Naive thymus-derived CD8-positive, alpha-beta T cell (primary cell): Measurements from ENCODE around the gene DXO. TPM values are rescaled to one million over a fixed set of nuclear protein-coding genes. Genes with fewer than 3 reads are reported as not detected.
"Not testable (repeated sequence)": the region's sequence is repeated elsewhere in the genome, so short reads cannot be mapped to it uniquely, and the experiment has no call there.

Experiments used
- ATAC-seq, 2 donors: fragments of 150-1000 bp; cut with Tn5 transposase in 1 of 2; sonication (Bioruptor Pico), chemical (Tn5 transposase) in 1 of 2; 1 replicate in 1 of 2; 2 replicates in 1 of 2; pipeline ENCODE4 v1.10.0; 2021; ENCODE audit warnings: mild to moderate bottlenecking in 2 of 2, moderate library complexity in 2 of 2
- POLR2A ChIA-PET: fragments of 350-600 bp; sonication (Branson Sonifier 250); formaldehyde crosslinking; loops from one replicate; lab custom pipeline; 2021; ENCODE audit warnings: antibody characterized with exemption; lab: Charles Lee
- DNase-seq, 10 donors: peaks; one replicate each; pipeline versions ENCODE4 v3.0.0 to v3.0.0-alpha.2; 2020 to 2022
- H3K27ac Mint-ChIP-seq, 10 donors: one replicate each; pipeline ENCODE4 v1.8.0; 2020 to 2022; ENCODE audit warnings: mild to moderate bottlenecking in 10 of 10, mixed read lengths in 10 of 10, moderate library complexity in 4 of 10, inconsistent platforms in 1 of 10
- H3K27me3 Mint-ChIP-seq, 5 donors: one replicate each; pipeline ENCODE4 v1.8.0; 2021 to 2022; ENCODE audit warnings: mixed read lengths in 5 of 5
- H3K36me3 Mint-ChIP-seq, 3 donors: one replicate each; pipeline ENCODE4 v1.8.0; 2020 to 2022; ENCODE audit warnings: mixed read lengths in 3 of 3, mild to moderate bottlenecking in 2 of 3, inconsistent platforms in 1 of 3
- H3K4me1 Mint-ChIP-seq, 4 donors: one replicate each; pipeline ENCODE4 v1.8.0; 2021 to 2022; ENCODE audit warnings: mixed read lengths in 4 of 4
- H3K4me3 Mint-ChIP-seq, 10 donors: one replicate each; pipeline ENCODE4 v1.8.0; 2020 to 2022; ENCODE audit warnings: mild to moderate bottlenecking in 10 of 10, mixed read lengths in 10 of 10, moderate library complexity in 6 of 10, inconsistent platforms in 1 of 10
- H3K9me3 Mint-ChIP-seq, 9 donors: one replicate each; pipeline ENCODE4 v1.8.0; 2020 to 2022; ENCODE audit warnings: mixed read lengths in 9 of 9, mild to moderate bottlenecking in 3 of 9, inconsistent platforms in 1 of 9, moderate library complexity in 1 of 9
- microRNA-seq: library from miRNA; unstranded; fragments of <30 nt; microRNA quantifications from one replicate; pipeline ENCODE4 v1.2.0, GENCODE V29; 2022; ENCODE audit warnings: borderline microRNAs expressed
- polyA plus RNA-seq, 3 donors: library from polyadenylated mRNA; unstranded; fragments of 300-500 nt; fragmentation: Illumina TruSeq; gene quantifications; one replicate each; pipeline ENCODE4 v1.2.3, GENCODE V29; 2021
- total RNA-seq, 8 experiments: library from RNA in 2 of 8; stranded (reverse) in 2 of 8; gene quantifications; one replicate each; pipeline ENCODE4 v1.2.3 and lab custom pipeline; 2021 to 2026

The DXO gene
- total and polyA plus RNA-seq, 5 experiments from 2014 or later: 12.5 to 41.0 (median 16.4) TPM

DNA sequence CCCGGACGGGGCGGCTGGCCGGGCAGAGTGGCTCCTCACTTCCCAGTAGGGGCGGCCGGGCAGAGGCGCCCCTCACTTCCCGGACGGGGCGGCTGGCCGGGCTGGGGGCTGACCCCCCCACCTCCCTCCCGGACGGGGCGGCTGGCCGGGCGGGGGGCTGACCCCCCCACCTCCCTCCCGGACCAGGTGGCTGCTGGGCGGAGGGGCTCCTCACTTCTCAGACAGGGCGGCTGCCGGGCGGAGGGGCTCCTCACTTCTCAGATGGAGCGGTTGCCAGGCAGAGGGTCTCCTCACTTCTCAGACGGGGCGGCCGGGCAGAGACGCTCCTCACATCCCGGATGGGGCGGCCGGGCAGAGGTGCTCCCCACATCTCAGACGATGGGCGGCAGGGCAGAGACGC, 39.8 kb downstream of the DXO start:
- POLR2A ChIA-PET, H3K9me3 Mint-ChIP-seq, H3K36me3 Mint-ChIP-seq, H3K4me1 Mint-ChIP-seq, H3K27ac Mint-ChIP-seq, H3K4me3 Mint-ChIP-seq, ATAC-seq: not testable (repeated sequence)
- peak in 1 of 10 donors; percentile 38 for DNase-seq
- peaks cover 2 to 12% (median 5%) of the 10 kb centered on the region in 5 donors for H3K27me3 Mint-ChIP-seq

GRCh38 chr6:31930962-31931361, 41.0 kb downstream of the DXO start:
- ATAC-seq: no peak
- H3K27me3 Mint-ChIP-seq: peaks cover 2 to 12% (median 5%) of the 10 kb centered on the region in 5 donors

GRCh38 chr6:31928672-31928939, 43.3 kb downstream of the DXO start:
- H3K36me3 Mint-ChIP-seq: no peaks in the 10 kb centered on the region
- H3K9me3 Mint-ChIP-seq: no peaks in the 10 kb centered on the region
- H3K4me3 Mint-ChIP-seq: no peak overlapping the region
- no peak for ATAC-seq
- no peak for DNase-seq
- H3K4me1 Mint-ChIP-seq: no peaks in the 10 kb centered on the region
- H3K27me3 Mint-ChIP-seq: peaks cover 2 to 8% (median 5%) of the 10 kb centered on the region in 5 donors
- POLR2A ChIA-PET: interaction anchor here (1.1 kb wide), 1 partner anchor 26 kb away, joined by 3 read pairs; no protein-coding TSS in a partner anchor
- H3K27ac Mint-ChIP-seq: no peak overlapping the region

More at GRCh38 chr6:31930962-31931361, 41.0 kb downstream of the DXO start:
- DNase-seq: no peak
- no peak overlapping the region for H3K27ac Mint-ChIP-seq
- H3K36me3 Mint-ChIP-seq: no peaks in the 10 kb centered on the region
- POLR2A ChIA-PET: no interaction called here
- H3K4me3 Mint-ChIP-seq: no peak overlapping the region
- H3K9me3 Mint-ChIP-seq: no peaks in the 10 kb centered on the region
- H3K4me1 Mint-ChIP-seq: no peaks in the 10 kb centered on the region

DNA sequence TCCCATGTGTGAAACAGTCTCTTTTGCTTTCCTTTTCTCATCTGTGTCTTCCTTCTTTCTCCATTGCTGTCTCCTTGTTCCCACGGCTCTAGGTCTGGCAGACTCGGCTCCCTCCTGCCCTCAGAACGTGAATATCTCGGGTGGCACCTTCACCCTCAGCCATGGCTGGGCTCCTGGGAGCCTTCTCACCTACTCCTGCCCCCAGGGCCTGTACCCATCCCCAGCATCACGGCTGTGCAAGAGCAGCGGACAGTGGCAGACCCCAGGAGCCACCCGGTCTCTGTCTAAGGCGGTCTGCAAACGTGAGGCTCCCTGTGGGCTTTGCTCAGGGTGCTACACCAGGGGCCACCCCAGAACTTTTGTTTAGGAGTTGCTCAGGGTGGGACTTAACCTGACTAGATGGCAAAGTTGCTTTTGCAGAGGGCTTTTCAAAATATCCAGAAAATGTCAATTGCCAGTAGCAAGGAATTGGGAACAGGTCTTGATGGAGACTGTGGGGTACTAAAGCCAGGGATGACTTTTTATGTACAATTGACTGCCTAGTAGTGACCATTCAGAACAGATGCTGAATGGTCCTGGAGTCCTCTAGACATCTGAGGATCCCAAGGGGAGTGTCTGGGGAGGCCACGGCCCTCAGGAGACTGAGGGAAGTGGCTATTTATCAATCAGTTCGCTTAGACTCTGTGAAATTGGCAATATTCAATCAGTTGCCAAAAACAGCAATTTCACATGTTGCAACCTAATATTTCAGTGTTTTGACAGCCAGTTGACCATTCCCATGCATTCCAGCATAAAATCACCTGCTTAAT, 43.9 kb downstream of the DXO start:
- POLR2A ChIA-PET: interaction anchor here (1.1 kb wide), 1 partner anchor 25 kb away, joined by 3 read pairs; no protein-coding TSS in a partner anchor
- ATAC-seq (no peak), DNase-seq (no peak)
- H3K27me3 Mint-ChIP-seq: peaks cover 2 to 5% (median 2%) of the 10 kb centered on the region in 5 donors
- no peaks in the 10 kb centered on the region for H3K9me3 Mint-ChIP-seq
- peak overlapping the region in 1 of 10 donors; percentile 30 for H3K27ac Mint-ChIP-seq
- H3K4me1 Mint-ChIP-seq: no peaks in the 10 kb centered on the region
- no peaks in the 10 kb centered on the region for H3K36me3 Mint-ChIP-seq
- no peak overlapping the region for H3K4me3 Mint-ChIP-seq

- POLR2A ChIA-PET: no interaction called here
- ATAC-seq (no peak), DNase-seq (no peak)
- no peaks in the 10 kb centered on the region for H3K9me3 Mint-ChIP-seq
- peaks cover 0 to 5% (median 2%) of the 10 kb centered on the region in 5 donors for H3K27me3 Mint-ChIP-seq
- H3K4me3 Mint-ChIP-seq: no peak within 1 kb of the TSS
- no peaks in the 10 kb centered on the region for H3K36me3 Mint-ChIP-seq
- H3K4me1 Mint-ChIP-seq: no peaks in the 10 kb centered on the region
- peak within 1 kb of the TSS in 1 of 10 donors; percentile 30 for H3K27ac Mint-ChIP-seq
Observed at GRCh38 chr6:31927242-31927862, 44.6 kb downstream of the DXO start, which contains the start of gene C2. C2 (plus strand) TSS chr6:31927717; CDS start chr6:31927753, 36 bp downstream.

GRCh38 chr6:31922942-31923341, 49.0 kb downstream of the DXO start:
- ATAC-seq: peak; percentile 32 to 53
- Mint-ChIP-seq H3K4me1 (no peaks in the 10 kb centered on the region), H3K36me3 (no peaks in the 10 kb centered on the region), H3K4me3 (no peak overlapping the region), H3K27ac (no peak overlapping the region), H3K27me3 (peaks cover 0 to 8% (median 0%) of the 10 kb centered on the region in 5 donors), H3K9me3 (no peaks in the 10 kb centered on the region)
- POLR2A ChIA-PET: no interaction called here
- peak in 4 of 10 donors; percentile 10 to 21 (median 16) for DNase-seq

- DNase-seq: no peak
Observed at GRCh38 chr6:31920811-31921210, 51.1 kb downstream of the DXO start.

More at GRCh38 chr6:31920811-31921210, 51.1 kb downstream of the DXO start:
- H3K4me1 Mint-ChIP-seq: peaks cover 0 to 2% (median 0%) of the 10 kb centered on the region in 4 donors
- no peak overlapping the region for H3K27ac Mint-ChIP-seq
- no peaks in the 10 kb centered on the region for H3K36me3 Mint-ChIP-seq
- no peak for ATAC-seq
- POLR2A ChIA-PET: interaction anchor here (1.4 kb wide), 1 partner anchor 18 kb away, joined by 3 read pairs; the partner anchor contains the start of gene ZBTB12
- H3K27me3 Mint-ChIP-seq: peaks cover 0 to 6% (median 3%) of the 10 kb centered on the region in 5 donors
- H3K9me3 Mint-ChIP-seq: no peaks in the 10 kb centered on the region
- H3K4me3 Mint-ChIP-seq: no peak overlapping the region

Small RNA genes lying within 50 kb of the gene (microRNA-seq; reads per million reads assigned to microRNA genes)
- gene MIR1236: not detected

Other genes with a start within 250 kb of the DXO start
Only the 30 nearest of the 33 such genes appear.
- gene MSH5, start 232.1 kb downstream of the DXO start, total RNA-seq: 1 to 10 TPM; 7.2 to 8.3 TPM
- 1 to 10 TPM in 2 of 3 donors, under 1 TPM in 1; 0.61 to 1.1 (median 1.1) TPM for gene MSH5, start 232.1 kb downstream of the DXO start, polyA plus RNA-seq
- 1 to 10 TPM; 1.6 to 2.1 TPM for gene SAPCD1, start 209.5 kb downstream of the DXO start, total RNA-seq
- gene SAPCD1, start 209.5 kb downstream of the DXO start, polyA plus RNA-seq: not detected
- under 1 TPM; 0.47 to 0.52 TPM for gene VWA7, start 194.8 kb downstream of the DXO start, total RNA-seq
- under 1 TPM in 1 of 3 donors, not detected in 2; 0.34 TPM for gene VWA7, start 194.8 kb downstream of the DXO start, polyA plus RNA-seq
- gene VARS1, start 176.4 kb downstream of the DXO start, total RNA-seq: 10 to 100 TPM; 37.6 to 40.3 TPM
- gene VARS1, start 176.4 kb downstream of the DXO start, polyA plus RNA-seq: 10 to 100 TPM; 27.5 to 37.8 (median 30.3) TPM
- gene LSM2, start 165.2 kb downstream of the DXO start, total RNA-seq: 10 to 100 TPM; 28.9 to 31.9 TPM
- 10 to 100 TPM; 67.1 to 80.3 (median 77.9) TPM for gene LSM2, start 165.2 kb downstream of the DXO start, polyA plus RNA-seq
- gene HSPA1L, start 156.9 kb downstream of the DXO start, total RNA-seq: 1 to 10 TPM; 3.5 to 4.0 TPM
- 1 to 10 TPM in 2 of 3 donors, under 1 TPM in 1; 0.56 to 1.6 (median 1.6) TPM for gene HSPA1L, start 156.9 kb downstream of the DXO start, polyA plus RNA-seq
- 10 to 100 TPM; 54.8 to 56.9 TPM for gene HSPA1A, start 156.6 kb downstream of the DXO start, total RNA-seq
- 10 to 100 TPM in 2 of 3 donors, 1 to 10 TPM in 1; 6.9 to 17.3 (median 11.4) TPM for gene HSPA1A, start 156.6 kb downstream of the DXO start, polyA plus RNA-seq
- gene HSPA1B, start 144.4 kb downstream of the DXO start, total RNA-seq: 10 to 100 TPM; 39.6 to 42.2 TPM
- gene HSPA1B, start 144.4 kb downstream of the DXO start, polyA plus RNA-seq: 1 to 10 TPM in 2 of 3 donors, under 1 TPM in 1; 0.28 to 1.3 (median 1.2) TPM
- gene NEU1, start 109.3 kb downstream of the DXO start, total RNA-seq: 10 to 100 TPM; 15.0 to 15.8 TPM
- gene NEU1, start 109.3 kb downstream of the DXO start, polyA plus RNA-seq: 10 to 100 TPM; 10.9 to 17.9 (median 16.2) TPM
- not detected for gene SLC44A4, start 93.1 kb downstream of the DXO start, total RNA-seq
- gene SLC44A4, start 93.1 kb downstream of the DXO start, polyA plus RNA-seq: not detected
- gene EHMT2, start 74.4 kb downstream of the DXO start, total RNA-seq: 10 to 100 TPM; 77.1 to 81.8 TPM
- 10 to 100 TPM; 37.3 to 57.9 (median 43.0) TPM for gene EHMT2, start 74.4 kb downstream of the DXO start, polyA plus RNA-seq
- gene ZBTB12, start 70.1 kb downstream of the DXO start, total RNA-seq: 1 to 10 TPM; 3.1 to 3.7 TPM
- not detected for gene ZBTB12, start 70.1 kb downstream of the DXO start, polyA plus RNA-seq
- gene C2, start 44.4 kb downstream of the DXO start, total RNA-seq: 1 to 10 TPM; 3.8 to 4.3 TPM
- not detected for gene C2, start 44.4 kb downstream of the DXO start, polyA plus RNA-seq
- 1 to 10 TPM; 1.0 to 1.4 TPM for gene CFB, start 26.0 kb downstream of the DXO start, total RNA-seq
- gene CFB, start 26.0 kb downstream of the DXO start, polyA plus RNA-seq: under 1 TPM in 2 of 3 donors, not detected in 1; 0.22 to 0.61 TPM
- gene NELFE, start 13.2 kb downstream of the DXO start, total RNA-seq: 10 to 100 TPM; 41.7 to 45.1 TPM
- 10 to 100 TPM; 55.9 to 68.6 (median 66.4) TPM for gene NELFE, start 13.2 kb downstream of the DXO start, polyA plus RNA-seq
- gene SKIC2, start 13.0 kb downstream of the DXO start, total RNA-seq: 100 to 1,000 TPM; 130 to 141 TPM
- gene SKIC2, start 13.0 kb downstream of the DXO start, polyA plus RNA-seq: 10 to 100 TPM; 18.1 to 19.9 (median 19.4) TPM
- gene C4A, start 9.9 kb upstream of the DXO start, total RNA-seq: 1 to 10 TPM; 5.9 to 6.0 TPM
- under 1 TPM in 1 of 3 donors, not detected in 2; 0.81 TPM for gene C4A, start 9.9 kb upstream of the DXO start, polyA plus RNA-seq
- gene C4B, start 42.7 kb upstream of the DXO start, total RNA-seq: 1 to 10 TPM; 7.7 to 8.7 TPM
- under 1 TPM in 1 of 3 donors, not detected in 2; 0.31 TPM for gene C4B, start 42.7 kb upstream of the DXO start, polyA plus RNA-seq
- gene CYP21A2, start 66.3 kb upstream of the DXO start, total RNA-seq: 1 to 10 TPM; 1.2 to 1.8 TPM
- gene CYP21A2, start 66.3 kb upstream of the DXO start, polyA plus RNA-seq: not detected
- 10 to 100 TPM; 14.5 to 17.8 TPM for gene TNXB, start 137.2 kb upstream of the DXO start, total RNA-seq
- under 1 TPM in 1 of 3 donors, not detected in 2; 0.13 TPM for gene TNXB, start 137.2 kb upstream of the DXO start, polyA plus RNA-seq
- gene ATF6B, start 156.1 kb upstream of the DXO start, total RNA-seq: 100 to 1,000 TPM; 140 to 141 TPM
- gene ATF6B, start 156.1 kb upstream of the DXO start, polyA plus RNA-seq: 10 to 100 TPM; 17.5 to 25.7 (median 21.4) TPM
- gene FKBPL, start 158.2 kb upstream of the DXO start, total RNA-seq: 1 to 10 TPM; 1.8 to 2.1 TPM
- gene FKBPL, start 158.2 kb upstream of the DXO start, polyA plus RNA-seq: 1 to 10 TPM in 1 of 3 donors, under 1 TPM in 2; 0.37 to 2.5 (median 0.51) TPM
- 1 to 10 TPM; 5.5 to 5.6 TPM for gene PRRT1, start 179.8 kb upstream of the DXO start, total RNA-seq
- gene PRRT1, start 179.8 kb upstream of the DXO start, polyA plus RNA-seq: 1 to 10 TPM; 1.2 to 3.6 (median 2.8) TPM
- 10 to 100 TPM; 22.6 to 23.1 TPM for gene PPT2, start 182.0 kb upstream of the DXO start, total RNA-seq
- 10 to 100 TPM; 17.3 to 20.6 (median 18.3) TPM for gene PPT2, start 182.0 kb upstream of the DXO start, polyA plus RNA-seq
- gene EGFL8, start 192.5 kb upstream of the DXO start, total RNA-seq: 10 to 100 TPM; 29.3 to 30.1 TPM
- under 1 TPM in 1 of 3 donors, not detected in 2; 0.61 TPM for gene EGFL8, start 192.5 kb upstream of the DXO start, polyA plus RNA-seq
- 10 to 100 TPM; 27.5 to 28.6 TPM for gene AGPAT1, start 203.9 kb upstream of the DXO start, total RNA-seq
- 10 to 100 TPM; 16.3 to 19.5 (median 19.1) TPM for gene AGPAT1, start 203.9 kb upstream of the DXO start, polyA plus RNA-seq
- gene RNF5, start 206.3 kb upstream of the DXO start, total RNA-seq: 10 to 100 TPM; 38.6 to 40.0 TPM
- gene RNF5, start 206.3 kb upstream of the DXO start, polyA plus RNA-seq: 100 to 1,000 TPM; 102 to 117 (median 102) TPM
- 10 to 100 TPM; 56.0 to 60.3 TPM for gene AGER, start 212.1 kb upstream of the DXO start, total RNA-seq
- 1 to 10 TPM in 1 of 3 donors, under 1 TPM in 2; 0.09 to 1.9 (median 0.25) TPM for gene AGER, start 212.1 kb upstream of the DXO start, polyA plus RNA-seq
- gene PBX2, start 218.1 kb upstream of the DXO start, total RNA-seq: 100 to 1,000 TPM; 173 to 174 TPM
- 1 to 10 TPM; 1.6 to 2.2 (median 2.0) TPM for gene PBX2, start 218.1 kb upstream of the DXO start, polyA plus RNA-seq
- gene GPSM3, start 220.5 kb upstream of the DXO start, total RNA-seq: 100 to 1,000 TPM; 274 to 276 TPM
- gene GPSM3, start 220.5 kb upstream of the DXO start, polyA plus RNA-seq: 100 to 1,000 TPM; 106 to 144 (median 138) TPM